Mesothelial cell of epicardium (in vitro differentiated cells): ENCODE measurements around the gene DIAPH2. TPM values are rescaled to one million over a fixed set of nuclear protein-coding genes. Genes with fewer than 3 reads are reported as not detected.
"Not testable (repeated sequence)": the region's sequence is repeated elsewhere in the genome, so short reads cannot be mapped to it uniquely, and the experiment has no call there.

Experiments used
- DNase-seq, 2 experiments: peaks; one replicate each; pipeline ENCODE4 v3.0.0; 2021; ENCODE audit warnings: low spot score in 2 of 2; ENCODE audit not compliant: unreplicated experiment in 2 of 2
- H3K27ac Mint-ChIP-seq: 2 replicates; pipeline ENCODE4 v1.8.0; 2021; ENCODE audit warnings: mixed read lengths
- H3K27me3 Mint-ChIP-seq: 2 replicates; pipeline ENCODE4 v1.8.0; 2021; ENCODE audit warnings: low read depth, mixed read lengths
- H3K36me3 Mint-ChIP-seq: 2 replicates; pipeline ENCODE4 v1.8.0; 2021; ENCODE audit warnings: mixed read lengths
- H3K4me1 Mint-ChIP-seq: 2 replicates; pipeline ENCODE4 v1.8.0; 2021; ENCODE audit warnings: mixed read lengths
- H3K4me3 Mint-ChIP-seq: 2 replicates; pipeline ENCODE4 v1.8.0; 2021; ENCODE audit warnings: mild to moderate bottlenecking, moderate library complexity, mixed read lengths
- H3K9me3 Mint-ChIP-seq: 2 replicates; pipeline ENCODE4 v1.8.0; 2021; ENCODE audit warnings: mixed read lengths
- total RNA-seq: library from RNA; stranded (reverse); gene quantifications from 3 replicates; pipeline ENCODE4 v1.2.1, GENCODE V29; 2021
- TF ChIP-seq, protein P1 (sequence below): fragments of 200-600 bp; sonication (generic); IDR thresholded peaks from one replicate; pipeline ENCODE4 v1.5.0; 2021; ENCODE audit warnings: antibody characterized with exemption; ENCODE audit not compliant: unreplicated experiment

Gene DIAPH2
- total RNA-seq, 1 donor from 2014 or later, result 19.2 TPM

DNA sequence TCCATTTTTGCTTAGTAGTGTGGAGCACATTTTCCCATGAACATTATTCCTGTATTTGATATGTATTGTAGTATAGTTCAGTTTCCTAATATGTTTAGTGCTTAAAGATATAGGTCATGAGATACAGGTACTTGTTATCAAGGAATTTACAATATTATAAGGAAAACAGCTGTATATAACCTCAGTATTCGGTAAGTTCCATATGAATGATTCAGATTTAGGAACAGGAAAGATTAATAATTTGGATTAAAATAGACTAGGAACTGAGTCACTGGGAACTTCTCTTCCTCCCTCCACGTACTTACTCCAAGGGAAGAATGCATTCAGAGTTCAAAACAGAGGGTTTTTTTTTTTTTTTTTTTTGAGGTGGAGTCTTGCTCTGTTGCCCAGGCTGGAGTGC is 20.0 kb downstream of the DIAPH2 start:
- Mint-ChIP-seq H3K27ac (no peak overlapping the region), H3K4me3 (no peak overlapping the region), H3K36me3 (peaks cover under 1% of the 10 kb centered on the region), H3K27me3 (no peaks in the 10 kb centered on the region), H3K9me3 (peaks cover 5% of the 10 kb centered on the region), H3K4me1 (peaks cover 11% of the 10 kb centered on the region)
- TF ChIP-seq, protein P1, sequence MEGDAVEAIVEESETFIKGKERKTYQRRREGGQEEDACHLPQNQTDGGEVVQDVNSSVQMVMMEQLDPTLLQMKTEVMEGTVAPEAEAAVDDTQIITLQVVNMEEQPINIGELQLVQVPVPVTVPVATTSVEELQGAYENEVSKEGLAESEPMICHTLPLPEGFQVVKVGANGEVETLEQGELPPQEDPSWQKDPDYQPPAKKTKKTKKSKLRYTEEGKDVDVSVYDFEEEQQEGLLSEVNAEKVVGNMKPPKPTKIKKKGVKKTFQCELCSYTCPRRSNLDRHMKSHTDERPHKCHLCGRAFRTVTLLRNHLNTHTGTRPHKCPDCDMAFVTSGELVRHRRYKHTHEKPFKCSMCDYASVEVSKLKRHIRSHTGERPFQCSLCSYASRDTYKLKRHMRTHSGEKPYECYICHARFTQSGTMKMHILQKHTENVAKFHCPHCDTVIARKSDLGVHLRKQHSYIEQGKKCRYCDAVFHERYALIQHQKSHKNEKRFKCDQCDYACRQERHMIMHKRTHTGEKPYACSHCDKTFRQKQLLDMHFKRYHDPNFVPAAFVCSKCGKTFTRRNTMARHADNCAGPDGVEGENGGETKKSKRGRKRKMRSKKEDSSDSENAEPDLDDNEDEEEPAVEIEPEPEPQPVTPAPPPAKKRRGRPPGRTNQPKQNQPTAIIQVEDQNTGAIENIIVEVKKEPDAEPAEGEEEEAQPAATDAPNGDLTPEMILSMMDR, result no peak
- DNase-seq, result no peak

DNA sequence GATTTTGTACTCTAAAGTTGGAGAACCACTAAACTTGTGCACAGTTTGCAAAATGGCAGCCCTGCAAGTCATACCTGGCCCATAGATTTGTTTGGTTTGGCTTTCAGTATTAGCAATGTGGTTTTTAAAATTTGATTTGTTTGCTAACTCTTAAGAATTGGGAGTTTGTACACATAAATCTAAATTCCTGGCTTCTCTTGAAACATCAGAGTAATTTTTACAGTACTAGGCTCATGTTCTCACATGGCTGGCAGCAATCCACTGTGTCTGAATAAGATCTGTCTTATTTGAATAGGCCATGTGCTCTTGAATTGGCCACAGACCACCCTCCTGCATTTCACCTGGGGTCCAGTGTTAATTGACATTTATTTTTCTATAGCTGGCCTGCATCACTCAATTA is 21.3 kb downstream of the DIAPH2 start:
- TF ChIP-seq, protein P1, result no peak
- H3K9me3 Mint-ChIP-seq, result peaks cover 5% of the 10 kb centered on the region
- H3K4me3 Mint-ChIP-seq, result no peak overlapping the region
- peaks cover 11% of the 10 kb centered on the region for H3K4me1 Mint-ChIP-seq
- H3K27me3 Mint-ChIP-seq, result no peaks in the 10 kb centered on the region
- no peaks in the 10 kb centered on the region for H3K36me3 Mint-ChIP-seq
- H3K27ac Mint-ChIP-seq, result no peak overlapping the region
- no peak for DNase-seq

- peaks cover 5% of the 10 kb centered on the region for H3K9me3 Mint-ChIP-seq
- DNase-seq, result no peak
- TF ChIP-seq, protein P1, result no peak
- H3K4me3 Mint-ChIP-seq, result no peak overlapping the region
- H3K4me1 Mint-ChIP-seq, result peaks cover 15% of the 10 kb centered on the region
- H3K27ac Mint-ChIP-seq, result no peak overlapping the region
- no peaks in the 10 kb centered on the region for H3K27me3 Mint-ChIP-seq
- H3K36me3 Mint-ChIP-seq, result no peaks in the 10 kb centered on the region
These were observed 23.2 kb downstream of the DIAPH2 start for GRCh38 chrX:96707804-96708203.

GRCh38 chrX:96710031-96710430 is 25.4 kb downstream of the DIAPH2 start:
- H3K4me3 Mint-ChIP-seq, result no peak overlapping the region
- peaks cover 5% of the 10 kb centered on the region for H3K9me3 Mint-ChIP-seq
- TF ChIP-seq, protein P1, result no peak
- H3K36me3 Mint-ChIP-seq, result no peaks in the 10 kb centered on the region
- peaks cover 15% of the 10 kb centered on the region for H3K4me1 Mint-ChIP-seq
- DNase-seq, result no peak
- H3K27me3 Mint-ChIP-seq, result no peaks in the 10 kb centered on the region
- no peak overlapping the region for H3K27ac Mint-ChIP-seq

DNA sequence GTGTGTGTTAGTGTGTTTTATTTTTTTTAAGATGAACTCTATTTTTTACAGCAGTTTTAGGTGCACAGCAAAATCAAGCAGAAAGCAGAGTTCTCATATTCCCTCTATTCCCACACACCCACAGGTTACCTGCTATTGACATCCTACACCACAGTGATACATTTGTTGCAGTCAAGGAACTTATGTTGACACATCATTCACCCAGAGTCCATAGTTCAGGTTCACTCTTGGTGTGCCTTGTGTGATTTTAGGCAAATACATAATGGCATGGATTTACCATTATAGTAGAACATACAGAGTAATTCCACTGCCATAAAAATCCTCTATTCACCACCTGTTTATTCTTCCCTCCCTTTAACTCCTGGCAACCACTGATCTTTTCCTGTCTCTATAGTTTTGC is 28.7 kb downstream of the DIAPH2 start:
- TF ChIP-seq, protein P1, result no peak
- H3K4me1 Mint-ChIP-seq, result peaks cover 15% of the 10 kb centered on the region
- DNase-seq, result no peak
- peaks cover 4% of the 10 kb centered on the region for H3K9me3 Mint-ChIP-seq
- no peaks in the 10 kb centered on the region for H3K27me3 Mint-ChIP-seq
- H3K4me3 Mint-ChIP-seq, result no peak overlapping the region
- H3K27ac Mint-ChIP-seq, result no peak overlapping the region
- peaks cover 3% of the 10 kb centered on the region for H3K36me3 Mint-ChIP-seq

- H3K4me3 Mint-ChIP-seq, DNase-seq, H3K27ac Mint-ChIP-seq, H3K27me3 Mint-ChIP-seq: not testable (repeated sequence)
- H3K4me1 Mint-ChIP-seq, result peaks cover 15% of the 10 kb centered on the region
- H3K9me3 Mint-ChIP-seq, result peaks cover 13% of the 10 kb centered on the region
- peaks cover 11% of the 10 kb centered on the region for H3K36me3 Mint-ChIP-seq
These were observed 29.8 kb downstream of the DIAPH2 start for GRCh38 chrX:96714393-96714792.
